HG03439 (cell line): ENCODE data around the gene ISLR.

Source experiments
- ATAC-seq: cut with Tn5 transposase; IDR thresholded peaks from one replicate; pipeline ENCODE4 v1.9.1; 2021; ENCODE audit warnings: mild to moderate bottlenecking, moderate library complexity; ENCODE audit not compliant: unreplicated experiment

ISLR gene

DNA sequence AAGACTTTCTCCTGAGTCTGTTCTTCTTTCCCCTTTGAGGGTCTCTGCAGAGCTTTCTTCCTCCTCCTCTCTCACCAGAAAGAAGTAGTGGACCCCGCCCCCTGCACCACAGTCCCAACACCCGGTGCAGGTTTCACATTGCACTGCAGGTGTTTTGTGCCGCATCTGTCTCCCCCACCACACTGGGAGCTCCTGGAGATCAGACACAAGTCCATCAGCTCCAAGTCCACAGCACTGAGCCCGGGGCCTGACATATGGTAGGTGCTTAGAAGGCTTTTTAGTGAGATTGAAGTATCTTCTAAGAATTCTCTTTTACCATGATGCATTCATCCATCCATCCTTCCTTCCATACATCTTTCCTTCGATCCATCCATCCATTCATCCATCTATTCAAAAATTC lies 19.2 kb downstream of the ISLR start:
- ATAC-seq, result no peak

DNA sequence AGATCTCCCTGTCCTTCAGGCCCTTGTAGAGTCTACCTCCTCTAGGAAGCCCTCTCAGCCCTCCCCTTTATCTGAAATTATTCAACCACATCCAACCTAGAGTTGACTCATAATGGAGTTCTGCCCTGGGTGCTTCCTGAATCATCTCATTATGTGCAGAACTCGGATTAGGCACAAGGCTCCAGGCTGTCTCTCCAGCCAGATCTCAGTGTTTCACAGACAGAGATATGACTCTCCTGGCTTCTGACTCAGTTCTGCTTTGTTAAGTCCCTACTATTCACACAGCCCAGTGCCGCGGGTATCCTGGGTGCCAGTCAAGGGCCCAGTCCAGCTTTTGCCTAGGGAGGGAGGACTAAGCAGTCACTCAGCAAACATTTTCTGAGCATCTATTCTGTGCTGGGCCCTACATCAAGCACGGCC lies 19.8 kb downstream of the ISLR start:
- no peak for ATAC-seq

DNA sequence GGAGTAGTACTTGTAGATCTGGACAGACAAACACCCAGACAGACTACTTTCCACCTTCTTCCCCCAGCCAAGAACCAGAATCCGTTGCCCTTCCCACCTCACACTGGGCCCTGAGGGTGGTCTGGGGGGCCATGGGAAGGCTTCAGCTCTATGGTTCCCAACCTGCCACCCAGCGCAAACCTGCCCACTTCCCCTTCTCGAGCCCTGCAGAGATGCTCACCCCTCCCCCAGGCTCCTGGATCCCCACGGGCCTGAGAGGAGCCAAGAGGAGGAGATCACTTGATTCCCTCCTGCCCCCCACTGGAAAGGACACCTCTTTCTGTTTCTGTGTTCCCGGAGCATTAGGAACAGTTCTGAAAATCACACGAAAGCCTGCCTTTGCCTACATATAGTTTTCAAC lies 20.4 kb downstream of the ISLR start:
- ATAC-seq, result no peak

DNA sequence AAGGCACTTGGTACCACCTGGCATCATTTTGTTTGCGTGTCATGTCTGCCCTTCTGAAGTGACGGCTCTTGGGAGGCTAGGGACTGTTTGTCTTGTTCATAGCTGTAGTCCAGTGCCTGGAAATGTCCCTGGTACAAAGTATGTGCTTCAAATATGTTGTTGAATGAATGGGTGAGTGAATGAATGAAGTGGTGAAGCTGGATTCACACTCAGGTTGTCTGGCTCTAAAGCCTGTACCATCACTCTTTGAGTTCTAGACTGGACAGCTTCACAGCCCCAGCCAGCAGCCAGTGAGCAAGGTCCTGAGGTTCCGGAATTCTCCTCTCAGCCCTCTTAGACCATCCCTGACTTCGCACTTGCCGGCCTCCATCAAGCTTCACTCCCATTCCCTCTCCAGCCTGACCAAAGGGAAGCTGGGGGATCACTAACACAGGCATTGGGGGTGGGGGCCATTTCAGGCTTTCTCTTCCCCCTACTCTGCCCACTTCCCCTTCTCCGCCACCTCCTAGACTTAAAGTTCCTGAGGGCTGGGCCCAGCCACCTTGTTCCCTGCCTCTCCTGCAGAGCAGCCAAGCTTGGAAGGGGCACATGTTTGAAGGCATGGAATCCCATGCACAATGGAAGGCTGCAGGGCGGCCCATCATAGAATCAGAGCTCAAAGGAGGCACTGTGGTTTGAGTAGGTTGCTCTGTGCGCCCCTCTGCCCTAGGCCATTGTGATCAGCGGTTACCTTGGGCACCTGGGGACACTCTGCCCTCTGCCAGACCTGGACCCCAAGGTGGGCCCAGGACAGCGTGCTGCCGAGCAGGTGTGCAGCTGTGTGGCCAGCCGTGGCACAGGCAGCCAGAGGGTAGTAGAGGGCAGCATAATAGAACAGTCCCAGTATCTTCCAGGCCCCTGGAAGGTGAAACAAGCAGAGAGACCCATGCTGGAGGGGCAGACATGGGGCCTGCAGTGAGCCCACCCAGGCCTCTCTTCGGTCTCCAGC lies 21.4 kb downstream of the ISLR start:
- ATAC-seq, result no peak

DNA sequence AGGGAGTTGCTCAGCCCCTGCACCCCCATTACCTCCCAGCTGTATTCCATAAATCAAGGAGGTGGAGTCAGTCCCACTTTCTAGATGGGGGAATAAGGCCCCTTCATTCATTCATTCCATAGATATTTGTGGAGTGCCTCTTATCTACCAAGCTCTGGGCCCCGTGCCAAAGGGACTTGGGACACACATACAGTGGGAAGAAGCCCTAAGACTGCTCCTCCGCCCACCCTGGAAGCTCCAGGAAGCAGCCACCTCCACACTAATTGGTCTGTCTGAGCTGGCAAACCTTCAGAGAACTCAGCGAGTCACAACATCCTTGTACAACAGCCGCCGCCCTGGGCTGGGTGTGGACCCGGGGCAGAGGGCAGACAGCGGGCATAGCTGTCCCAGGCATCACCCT lies 22.7 kb downstream of the ISLR start:
- no peak for ATAC-seq

DNA sequence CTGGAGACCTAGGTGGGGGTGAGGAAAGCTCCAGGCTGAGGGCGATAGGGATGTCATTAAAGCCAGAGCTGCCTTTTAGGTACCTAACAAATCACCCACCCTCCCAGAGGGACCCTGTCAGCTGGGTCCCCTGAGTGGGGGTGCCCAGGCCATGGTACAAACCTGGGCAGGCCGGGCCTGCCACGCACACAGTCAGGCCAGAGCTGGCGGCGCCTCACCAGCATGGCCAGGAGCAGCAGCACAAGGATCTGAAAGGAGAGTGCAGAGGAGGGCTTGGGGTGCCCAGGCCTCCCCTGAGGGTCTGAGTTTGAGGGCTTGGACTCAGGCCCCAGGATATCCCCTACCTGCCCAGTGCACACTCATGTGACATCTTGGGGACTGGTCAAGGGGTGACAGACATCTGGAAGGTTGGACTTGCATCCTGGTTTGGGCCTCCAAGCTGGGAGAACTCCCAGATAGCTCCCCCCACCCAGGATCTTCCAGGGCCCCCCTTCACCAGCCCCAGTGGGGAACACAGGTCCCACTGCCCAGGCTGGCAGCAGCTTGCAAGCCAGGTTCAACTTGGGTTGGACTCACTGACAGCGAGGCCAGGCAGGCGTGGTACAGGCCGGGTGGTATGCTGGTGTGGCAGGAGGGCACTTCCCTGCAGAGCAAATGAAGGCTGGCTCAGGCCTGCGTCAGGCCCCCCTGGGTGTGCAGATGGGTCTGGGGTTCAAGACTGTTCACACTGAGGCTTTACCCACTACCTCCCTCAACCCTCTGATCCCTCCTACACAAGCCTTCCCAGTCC lies 23.9 kb downstream of the ISLR start:
- ATAC-seq, result no peak

DNA sequence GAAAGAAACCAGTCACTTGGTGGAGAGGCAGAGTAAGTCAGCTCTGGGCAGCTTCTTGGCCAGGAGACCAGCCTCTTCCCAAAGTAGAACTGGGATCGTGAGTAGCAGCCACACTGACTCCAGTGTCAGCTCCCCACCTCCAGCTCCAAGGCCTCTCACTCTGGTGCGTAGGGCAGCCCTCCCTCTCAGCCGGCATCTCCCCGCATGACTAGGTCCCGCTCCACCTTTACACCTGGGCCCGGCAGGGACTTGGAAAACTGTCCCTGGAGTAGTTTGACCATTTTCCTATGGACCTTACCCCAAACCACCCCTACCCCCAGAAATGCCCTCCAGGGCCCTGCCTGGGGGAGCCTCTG lies 25.8 kb downstream of the ISLR start:
- no peak for ATAC-seq

DNA sequence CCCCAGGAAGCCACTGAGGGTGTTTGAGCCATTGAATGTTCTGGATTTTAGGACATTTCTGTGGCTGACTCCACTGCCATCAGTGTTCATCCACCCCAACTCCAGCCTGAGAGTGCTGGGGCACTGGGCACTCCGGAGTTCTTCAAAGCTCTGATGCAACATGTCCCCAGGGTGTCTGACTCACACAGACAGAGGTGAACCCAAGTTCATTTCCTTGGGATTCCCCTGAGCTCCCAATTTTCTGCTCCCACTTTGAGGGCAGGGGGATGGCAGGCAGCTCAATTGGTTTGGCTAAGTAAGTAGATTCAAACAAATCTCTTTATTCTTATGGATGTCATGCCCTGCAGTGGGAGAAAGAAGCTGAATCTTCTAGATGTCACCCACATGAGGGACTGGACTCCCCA lies 26.9 kb downstream of the ISLR start:
- no peak for ATAC-seq

DNA sequence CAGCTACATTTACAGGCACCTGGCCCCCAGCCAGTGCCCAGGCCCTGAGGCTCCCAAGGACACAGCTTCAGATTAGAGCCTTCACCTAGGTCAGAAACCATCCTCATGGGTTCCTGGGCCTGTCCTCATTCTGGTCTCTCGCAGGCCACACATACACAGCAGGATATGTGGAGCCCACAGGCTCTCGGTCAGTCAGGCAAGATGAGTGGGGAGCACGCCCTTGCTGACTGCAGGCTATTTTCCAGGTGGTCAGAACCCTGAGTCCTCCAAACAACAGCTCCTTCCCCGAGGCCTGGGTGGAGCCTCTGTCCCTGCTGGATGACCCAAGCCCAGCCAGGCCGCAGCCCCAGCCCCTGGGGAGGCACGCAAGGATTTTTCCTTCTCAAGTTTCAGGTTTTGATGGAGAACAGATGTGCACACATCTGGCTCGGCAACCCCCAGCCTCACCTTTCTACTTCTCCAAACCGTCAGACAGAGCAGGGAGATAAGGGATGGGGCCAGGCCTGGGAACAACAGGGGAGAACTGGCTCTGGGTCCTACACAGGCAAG lies 27.4 kb downstream of the ISLR start:
- no peak for ATAC-seq

DNA sequence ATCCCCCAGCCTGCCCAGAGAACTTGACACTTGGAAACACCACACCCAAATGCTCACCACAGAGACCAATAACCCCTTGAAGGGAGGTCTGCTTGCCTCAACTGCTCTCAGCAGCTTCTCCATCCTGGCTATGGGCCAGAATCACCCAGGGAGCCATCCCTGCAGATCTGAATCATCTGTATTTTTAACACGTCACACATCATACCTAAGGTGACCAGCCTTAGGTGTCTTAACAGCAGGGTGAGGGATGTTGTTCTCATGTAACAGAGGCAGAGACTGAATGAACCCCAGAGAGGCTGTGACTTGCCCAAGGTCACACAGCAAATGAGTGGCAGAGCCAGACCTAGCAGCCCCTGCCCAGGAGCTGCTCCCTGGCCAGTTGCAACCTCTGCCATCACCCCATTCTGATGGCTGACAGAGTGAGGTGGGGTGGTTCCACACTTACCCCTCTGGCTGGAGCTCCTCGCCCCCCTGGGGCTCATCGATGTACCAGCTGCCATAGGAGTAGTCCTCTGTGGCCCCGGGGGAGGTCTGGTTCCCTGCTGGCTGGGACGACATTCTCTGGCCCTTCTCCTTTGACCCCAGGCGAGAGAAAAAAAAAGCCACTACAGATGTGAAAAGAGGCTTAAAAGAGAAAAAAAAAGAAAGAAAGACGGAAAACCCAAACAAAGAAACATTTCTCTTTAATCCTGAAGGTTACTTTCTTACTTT lies 28.4 kb downstream of the ISLR start:
- no peak for ATAC-seq

DNA sequence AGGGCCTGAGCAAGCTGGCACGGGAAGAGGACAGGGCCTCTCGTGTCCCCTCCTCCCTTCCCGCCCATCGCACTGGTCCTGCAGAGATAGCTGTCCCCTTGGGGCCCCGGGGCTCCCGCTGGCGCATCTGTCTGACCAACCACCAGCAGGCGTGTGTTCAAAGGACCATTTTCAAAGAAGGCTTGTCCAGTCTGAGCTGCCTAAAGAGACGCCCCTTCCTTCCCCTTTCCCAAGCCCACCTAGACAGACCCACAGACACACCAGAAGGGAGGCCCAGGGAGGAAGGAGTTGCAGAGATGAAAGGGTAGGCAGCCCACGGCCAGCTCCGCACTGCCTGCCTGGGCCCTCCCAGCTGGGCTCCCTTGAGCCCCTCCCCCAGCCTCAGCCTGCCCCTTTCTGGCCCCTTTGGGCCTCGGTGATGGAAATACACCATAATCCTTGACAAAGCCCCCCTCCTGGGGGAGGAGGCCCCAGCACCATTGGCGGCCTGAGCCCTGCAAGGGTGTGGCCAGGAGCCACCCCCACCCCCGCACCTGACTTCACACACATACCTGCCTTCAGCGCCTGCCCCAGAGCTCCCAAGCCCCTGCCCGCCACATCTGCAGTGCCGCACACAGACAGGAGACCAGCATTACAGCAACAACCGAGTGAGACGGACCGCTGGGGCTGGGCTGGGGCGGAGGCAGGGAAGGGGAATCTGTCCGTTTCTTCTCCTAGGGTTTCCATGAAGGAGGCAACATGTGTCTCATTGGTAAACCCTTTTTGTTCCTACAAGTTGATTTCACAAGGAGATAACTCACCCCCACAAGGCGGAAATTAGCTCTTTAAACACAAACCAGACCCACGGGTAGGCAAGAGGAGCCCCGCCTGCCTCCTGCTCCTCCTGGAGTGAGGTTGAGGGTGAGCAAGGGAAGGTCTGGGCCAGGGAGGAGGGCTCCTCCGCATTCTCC lies 29.2 kb downstream of the ISLR start, which contains the start of gene STRA6:
Gene STRA6 (minus strand): TSS at position 336 of the 950 bp plus-strand sequence. CDS start 520 bp downstream, outside the sequence.
- no peak for ATAC-seq

DNA sequence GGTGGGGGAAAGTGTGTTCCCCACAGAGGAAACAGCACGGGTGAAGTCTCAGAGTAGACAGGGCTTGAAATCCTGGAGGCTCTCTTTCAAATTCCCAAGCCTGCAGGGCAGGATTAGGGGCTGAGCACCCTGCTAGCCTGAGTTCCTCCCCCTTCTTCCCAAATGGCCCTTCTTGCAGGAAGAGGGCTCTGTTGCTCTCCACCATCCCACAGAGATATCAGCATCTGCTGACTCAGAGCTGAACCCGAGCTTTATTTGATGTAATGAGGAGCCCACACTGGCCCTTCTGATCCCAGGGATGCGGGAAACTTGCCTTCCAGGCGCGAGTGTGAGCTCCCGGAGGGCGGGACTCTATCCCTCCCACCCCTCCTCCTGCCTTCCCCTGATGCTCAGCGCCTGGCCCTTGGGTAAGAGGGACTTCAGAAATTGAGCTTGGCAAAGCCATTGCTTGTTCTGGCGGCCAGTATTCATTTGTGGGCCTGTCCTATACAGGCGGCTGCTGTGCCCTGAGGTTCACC lies 30.5 kb downstream of the ISLR start:
- ATAC-seq, result no peak

DNA sequence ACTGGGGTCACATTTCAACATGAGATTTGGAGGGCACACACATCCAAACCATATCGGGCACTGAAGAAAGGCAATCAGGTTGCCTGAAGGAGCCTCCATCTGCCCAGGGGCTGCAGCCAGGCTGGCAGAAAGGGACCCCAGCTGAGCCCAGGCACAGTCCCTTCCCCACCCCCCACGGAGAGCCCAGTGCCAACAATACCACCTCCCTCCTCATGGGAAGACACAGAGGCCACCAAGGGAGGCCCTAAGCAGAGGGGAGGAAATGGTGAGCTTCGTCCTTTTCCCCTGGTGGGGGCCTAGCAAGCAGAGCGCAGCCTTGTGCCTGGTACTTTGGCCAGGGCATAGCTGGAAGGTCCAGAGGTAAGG lies 32.1 kb downstream of the ISLR start:
- no peak for ATAC-seq

DNA sequence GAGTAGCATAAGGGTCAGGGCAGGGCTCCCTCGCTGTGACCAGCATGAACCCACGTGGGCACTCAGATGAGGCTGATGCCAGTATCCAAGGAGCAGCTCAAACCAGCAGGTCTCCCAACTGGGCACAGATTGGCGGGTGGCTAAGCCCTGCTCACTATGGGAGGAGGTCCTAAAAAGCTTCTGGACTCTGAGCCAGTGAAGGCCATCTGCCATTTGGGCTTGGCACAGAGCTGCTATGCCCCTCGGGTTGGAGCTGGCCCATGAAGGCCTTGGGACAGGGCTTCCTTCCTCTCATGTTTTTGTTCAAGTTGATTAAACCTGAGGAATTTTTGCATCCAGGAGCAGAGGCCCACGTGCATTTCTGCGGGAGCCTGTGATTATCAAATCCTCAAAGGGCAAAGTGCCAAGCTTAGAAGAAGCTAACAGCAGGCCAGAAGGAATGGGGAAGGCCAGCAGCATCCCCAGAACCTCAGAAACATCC lies 33.3 kb downstream of the ISLR start:
- no peak for ATAC-seq

DNA sequence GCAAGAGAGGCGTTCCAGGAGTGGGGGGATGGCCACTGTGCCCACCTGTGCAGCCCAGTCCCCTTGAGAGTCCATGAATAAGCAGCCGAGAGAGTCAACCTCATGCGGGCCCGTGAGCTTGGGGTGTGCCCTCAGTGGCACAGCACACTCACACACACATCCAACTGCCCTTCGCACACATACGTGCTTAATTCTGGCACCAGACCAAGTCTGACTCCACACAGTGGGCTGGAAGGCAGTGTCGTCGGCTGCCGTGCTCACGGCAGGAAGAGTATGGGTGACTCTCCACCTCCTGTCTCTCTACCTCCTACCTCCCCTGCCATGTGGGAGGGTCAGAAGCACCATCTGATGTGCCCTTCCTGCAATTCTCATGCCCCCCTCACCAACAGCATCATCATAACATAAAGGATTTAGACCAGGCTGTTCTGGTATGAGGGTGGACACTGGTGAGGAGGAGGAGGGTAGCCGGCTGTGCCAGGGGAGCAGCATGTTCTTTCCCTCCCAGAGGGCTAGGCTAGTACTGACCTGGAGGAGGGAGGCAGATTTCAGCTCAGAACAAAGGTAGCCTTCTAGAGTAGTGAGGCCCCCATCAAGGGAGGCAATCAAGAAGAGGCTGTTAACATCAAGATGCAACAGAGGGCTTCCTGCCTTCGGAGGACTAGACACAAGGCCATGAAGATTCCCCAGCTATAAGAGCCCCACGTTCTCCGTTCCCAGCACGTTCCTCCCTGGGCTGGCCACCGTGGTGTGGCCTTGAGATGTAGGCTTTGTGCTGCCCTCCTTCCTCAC lies 34.3 kb downstream of the ISLR start:
- ATAC-seq, result no peak

DNA sequence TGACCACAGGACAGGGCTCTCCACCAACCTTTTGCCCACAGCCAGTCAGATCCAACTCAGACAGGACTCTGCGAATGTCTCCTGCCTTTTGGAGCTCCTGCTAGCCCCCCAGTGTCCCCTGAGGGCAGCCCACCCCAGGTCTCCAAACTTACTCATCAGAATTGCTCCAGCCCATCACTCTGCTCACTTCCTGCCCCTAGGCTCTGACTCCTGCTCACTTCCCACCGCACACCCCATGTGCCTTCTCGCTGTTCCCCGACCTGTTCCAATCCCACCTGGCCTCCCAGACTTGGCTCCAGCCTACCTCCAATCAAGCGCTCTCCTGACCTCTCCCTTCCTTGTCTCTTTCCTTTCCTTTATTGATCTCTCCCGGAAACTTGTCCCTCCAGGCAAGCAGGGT lies 35.0 kb downstream of the ISLR start:
- ATAC-seq, result no peak

DNA sequence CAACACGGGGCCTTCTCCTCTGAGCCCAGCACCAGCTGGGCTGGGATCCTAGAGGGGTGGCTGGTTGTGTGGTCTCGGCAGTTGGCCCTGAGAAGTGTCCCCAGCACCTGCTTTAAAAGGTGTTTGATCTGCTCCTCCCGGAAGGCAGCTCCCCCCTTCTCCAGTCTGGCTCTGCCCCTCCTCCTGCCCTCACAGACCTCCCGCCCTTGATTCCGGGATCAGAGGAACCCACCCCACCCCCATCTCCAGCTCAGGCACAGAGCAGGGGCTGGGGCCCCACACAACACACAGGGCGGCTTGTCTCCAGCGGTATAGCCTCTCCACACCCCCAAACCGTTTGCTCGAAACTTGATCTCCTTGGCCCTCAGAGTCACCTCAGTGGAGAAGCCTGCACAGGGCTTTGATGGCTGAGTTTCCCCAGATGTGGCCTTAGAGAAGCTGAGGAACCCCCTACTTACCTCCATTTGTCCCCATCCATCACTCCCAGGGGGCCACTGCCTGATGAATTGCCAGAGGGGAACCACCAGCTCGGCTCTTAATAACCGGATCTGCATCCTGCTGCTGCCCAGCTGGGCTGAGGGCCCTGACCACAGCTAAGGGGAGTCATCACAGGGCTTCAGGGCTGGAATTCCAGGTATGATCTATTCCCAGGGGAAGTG lies 35.5 kb downstream of the ISLR start:
- ATAC-seq, result no peak

DNA sequence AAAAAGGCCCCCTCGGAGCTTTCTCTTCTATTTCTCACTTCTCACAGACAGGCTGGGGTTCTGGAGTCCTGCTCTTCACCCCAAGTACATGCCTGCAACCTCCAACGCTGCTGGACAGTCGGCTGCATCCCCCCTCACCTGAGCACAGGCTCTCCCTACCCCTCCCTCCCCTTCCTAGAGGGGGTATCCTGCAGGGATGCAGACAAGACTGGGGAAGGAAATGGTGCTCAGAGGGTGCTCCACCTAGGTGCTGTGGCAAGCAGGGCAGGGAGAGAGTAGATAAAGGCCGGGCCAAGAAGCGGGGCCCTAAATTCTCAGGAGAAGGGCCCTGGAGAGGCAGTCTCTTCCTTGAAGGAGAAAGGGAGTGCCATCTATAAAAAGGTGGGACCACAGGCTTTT lies 36.0 kb downstream of the ISLR start:
- ATAC-seq, result no peak
